Smooth muscle cell (in vitro differentiated cells): ENCODE data around the gene VCL. TPM values are rescaled to one million over a fixed set of nuclear protein-coding genes. Genes with fewer than 3 reads are reported as not detected.

ENCODE experiments used
- DNase-seq: peaks from one replicate; lab custom pipeline; 2025; ENCODE audit not compliant: unreplicated experiment; lab: John Stamatoyannopoulos, UW
- H2AFZ ChIP-seq: fragments of 200-600 bp; sonication (generic); 2 replicates; pipeline ENCODE4 v1.6.0; 2016; ENCODE audit warnings: antibody characterized with exemption, low read depth, mild to moderate bottlenecking
- H3F3A ChIP-seq: fragments of 200-600 bp; sonication (generic); 2 replicates; pipeline ENCODE4 v1.6.0; 2017; ENCODE audit warnings: antibody characterized with exemption, low read depth
- H3K27ac ChIP-seq: fragments of 200-600 bp; sonication (generic); 2 replicates; pipeline ENCODE4 v1.5.1; 2016; ENCODE audit warnings: low read depth, mild to moderate bottlenecking
- H3K27me3 ChIP-seq: fragments of 200-600 bp; sonication (generic); 2 replicates; pipeline ENCODE4 v1.6.1; 2016; ENCODE audit warnings: low read depth, mild to moderate bottlenecking
- H3K36me3 ChIP-seq: fragments of 200-600 bp; sonication (generic); 2 replicates; pipeline ENCODE4 v1.5.1; 2016; ENCODE audit warnings: low read depth
- H3K4me1 ChIP-seq: fragments of 200-600 bp; sonication (generic); 2 replicates; pipeline ENCODE4 v1.5.1; 2016; ENCODE audit warnings: low read depth
- H3K4me2 ChIP-seq: fragments of 200-600 bp; sonication (generic); 2 replicates; pipeline ENCODE4 v1.6.0; 2016; ENCODE audit warnings: mild to moderate bottlenecking
- H3K4me3 ChIP-seq: fragments of 200-600 bp; sonication (generic); 2 replicates; pipeline ENCODE4 v1.5.1; 2016; ENCODE audit warnings: mild to moderate bottlenecking
- H3K79me2 ChIP-seq: fragments of 200-600 bp; sonication (generic); 2 replicates; pipeline ENCODE4 v1.6.0; 2016; ENCODE audit warnings: low read depth, mild to moderate bottlenecking
- H3K9ac ChIP-seq: fragments of 200-600 bp; sonication (generic); 2 replicates; pipeline ENCODE4 v1.6.0; 2016; ENCODE audit warnings: low read depth
- H3K9me3 ChIP-seq: fragments of 200-600 bp; sonication (generic); replicated peaks from 2 replicates; pipeline ENCODE4 v1.5.1; 2016; ENCODE audit warnings: low read depth
- H4K20me1 ChIP-seq: fragments of 200-600 bp; sonication (generic); 2 replicates; pipeline ENCODE4 v1.6.0; 2016; ENCODE audit warnings: low read depth
- CTCF ChIP-seq: fragments of 200-600 bp; sonication (generic); IDR thresholded peaks from 2 replicates; pipeline ENCODE4 v1.5.1; 2017; ENCODE audit warnings: borderline replicate concordance, mild to moderate bottlenecking, antibody characterized with exemption; ENCODE audit not compliant: insufficient read depth, poor library complexity, severe bottlenecking
- WGBS: methylation state at CpG from one replicate; pipeline ENCODE4 v1.1.7; 2016; ENCODE audit warnings: low lambda C conversion rate; 5-methylcytosine and 5-hydroxymethylcytosine counted together
- polyA plus RNA-seq: library from polyadenylated mRNA; unstranded; fragments of >200 nt; fragmentation: Nextera tagmentation; extraction: Ambion mirVana; gene quantifications from 2 replicates; pipeline ENCODE4 v1.2.1, GENCODE V29; 2016
- total RNA-seq: library from RNA; depleted of rRNA; stranded (reverse); fragments of >200 nt; gene quantifications from 2 replicates; pipeline ENCODE4 v1.2.3, GENCODE V29; 2014

The VCL gene
- total and polyA plus RNA-seq, 2 experiments from 2014 or later, result 128 to 187 TPM

- Histone ChIP-seq H3K9ac (peak within 1 kb of the TSS; percentile 94), H3K4me2 (peak within 1 kb of the TSS; percentile 99), H3K36me3 (no peaks in the 10 kb centered on the region), H2AFZ (peak within 1 kb of the TSS; percentile 88), H3K27ac (peak within 1 kb of the TSS; percentile 96), H3K79me2 (peaks cover 59% of the 10 kb centered on the region), H3K4me3 (peak within 1 kb of the TSS; percentile 76), H3K9me3 (no peaks in the 10 kb centered on the region), H3K4me1 (peaks cover 21% of the 10 kb centered on the region), H4K20me1 (peaks cover 29% of the 10 kb centered on the region), H3F3A (peaks cover 15% of the 10 kb centered on the region), H3K27me3 (no peaks in the 10 kb centered on the region)
- TF ChIP-seq CTCF, result no peak
- 2% methylated on average over 32 of the region's 32 CpGs for WGBS
- peak; percentile 53 for DNase-seq
These were observed 152.5 kb downstream of the VCL start, which contains the start of gene AP3M1 for GRCh38 chr10:74150204-74150989. Gene AP3M1, minus strand, starts transcription at chr10:74150828. Its CDS starts 12,449 bp downstream, at chr10:74138379.

GRCh38 chr10:74150990-74151878, 153.3 kb downstream of the VCL start, which contains the start of gene ADK:
Gene ADK, plus strand, starts transcription at chr10:74151221. Its CDS starts 58 bp downstream, at chr10:74151279.
- peak; percentile 46 for TF ChIP-seq CTCF
- H3K79me2 ChIP-seq, result peaks cover 56% of the 10 kb centered on the region
- peak; percentile 93 for DNase-seq
- peak within 1 kb of the TSS; percentile 99 for H3K4me2 ChIP-seq
- H3K27ac ChIP-seq, result peak within 1 kb of the TSS; percentile 96
- peak within 1 kb of the TSS; percentile 76 for H3K4me3 ChIP-seq
- peaks cover 8% of the 10 kb centered on the region for H3F3A ChIP-seq
- WGBS, result under 1% methylated on average over 53 of the region's 57 CpGs
- H3K27me3 ChIP-seq, result no peaks in the 10 kb centered on the region
- H4K20me1 ChIP-seq, result peaks cover 20% of the 10 kb centered on the region
- peaks cover 21% of the 10 kb centered on the region for H3K4me1 ChIP-seq
- peak within 1 kb of the TSS; percentile 94 for H3K9ac ChIP-seq
- no peaks in the 10 kb centered on the region for H3K36me3 ChIP-seq
- no peaks in the 10 kb centered on the region for H3K9me3 ChIP-seq
- H2AFZ ChIP-seq, result peak within 1 kb of the TSS; percentile 88

- WGBS, result 21% methylated on average over 5 of the region's 5 CpGs
- Histone ChIP-seq H3K27me3 (no peaks in the 10 kb centered on the region), H4K20me1 (peaks cover 12% of the 10 kb centered on the region), H3K4me1 (peaks cover 21% of the 10 kb centered on the region), H3F3A (no peaks in the 10 kb centered on the region), H3K9me3 (no peaks in the 10 kb centered on the region), H3K4me2 (peak overlapping the region; percentile 99), H3K79me2 (peaks cover 47% of the 10 kb centered on the region), H3K27ac (peak overlapping the region; percentile 96), H3K9ac (peak overlapping the region; percentile 70), H2AFZ (peak overlapping the region; percentile 88), H3K4me3 (peak overlapping the region; percentile 76), H3K36me3 (no peaks in the 10 kb centered on the region)
- no peak for DNase-seq
- no peak for TF ChIP-seq CTCF
These were observed 154.2 kb downstream of the VCL start for GRCh38 chr10:74151879-74152722.
